Measurements from ENCODE around the gene ANAPC2.

The ANAPC2 gene, protein sequence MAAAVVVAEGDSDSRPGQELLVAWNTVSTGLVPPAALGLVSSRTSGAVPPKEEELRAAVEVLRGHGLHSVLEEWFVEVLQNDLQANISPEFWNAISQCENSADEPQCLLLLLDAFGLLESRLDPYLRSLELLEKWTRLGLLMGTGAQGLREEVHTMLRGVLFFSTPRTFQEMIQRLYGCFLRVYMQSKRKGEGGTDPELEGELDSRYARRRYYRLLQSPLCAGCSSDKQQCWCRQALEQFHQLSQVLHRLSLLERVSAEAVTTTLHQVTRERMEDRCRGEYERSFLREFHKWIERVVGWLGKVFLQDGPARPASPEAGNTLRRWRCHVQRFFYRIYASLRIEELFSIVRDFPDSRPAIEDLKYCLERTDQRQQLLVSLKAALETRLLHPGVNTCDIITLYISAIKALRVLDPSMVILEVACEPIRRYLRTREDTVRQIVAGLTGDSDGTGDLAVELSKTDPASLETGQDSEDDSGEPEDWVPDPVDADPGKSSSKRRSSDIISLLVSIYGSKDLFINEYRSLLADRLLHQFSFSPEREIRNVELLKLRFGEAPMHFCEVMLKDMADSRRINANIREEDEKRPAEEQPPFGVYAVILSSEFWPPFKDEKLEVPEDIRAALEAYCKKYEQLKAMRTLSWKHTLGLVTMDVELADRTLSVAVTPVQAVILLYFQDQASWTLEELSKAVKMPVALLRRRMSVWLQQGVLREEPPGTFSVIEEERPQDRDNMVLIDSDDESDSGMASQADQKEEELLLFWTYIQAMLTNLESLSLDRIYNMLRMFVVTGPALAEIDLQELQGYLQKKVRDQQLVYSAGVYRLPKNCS

DNA sequence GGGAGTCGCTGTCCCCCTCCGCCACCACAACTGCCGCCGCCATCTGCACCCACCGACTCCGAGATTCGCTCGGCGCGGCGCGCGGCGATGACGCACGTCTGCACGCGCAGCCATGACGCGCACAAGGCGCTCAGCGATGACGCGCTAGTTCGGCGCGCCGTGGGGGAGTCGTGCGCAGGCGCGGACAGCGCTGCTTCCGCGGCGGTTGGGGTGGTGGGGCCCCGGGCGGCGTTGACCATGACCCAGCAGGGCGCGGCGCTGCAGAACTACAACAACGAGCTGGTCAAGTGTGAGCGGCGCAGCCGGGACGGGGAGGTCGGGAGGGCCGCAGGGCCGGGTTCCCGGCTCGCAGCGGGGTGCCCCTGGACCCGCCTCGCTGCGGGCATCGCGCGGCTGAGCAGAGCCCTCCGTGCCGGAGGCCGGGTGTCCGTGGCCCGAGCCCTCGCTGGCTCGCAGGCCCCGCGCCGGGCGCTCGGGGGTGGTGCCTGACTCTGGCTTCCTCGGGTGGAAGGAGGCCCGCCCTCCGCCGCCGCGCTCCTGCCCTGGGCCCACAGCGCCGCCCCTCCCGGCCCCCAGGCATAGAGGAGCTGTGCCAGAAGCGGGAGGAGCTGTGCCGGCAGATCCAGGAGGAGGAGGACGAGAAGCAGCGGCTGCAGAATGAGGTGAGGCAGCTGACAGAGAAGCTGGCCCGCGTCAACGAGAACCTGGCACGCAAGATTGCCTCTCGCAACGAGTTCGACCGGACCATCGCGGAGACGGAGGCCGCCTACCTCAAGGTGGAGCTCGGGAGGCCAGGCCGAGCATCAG, at the start of gene ANAPC2, which contains the start of gene SSNA1:
TSS of gene ANAPC2 (minus strand) at position 71 of the 807 bp plus-strand sequence. CDS start at position 43, 28 bp downstream.
TSS of gene SSNA1 (plus strand) at position 187 of the 807 bp plus-strand sequence. CDS start at position 238, 51 bp downstream.
- intact Hi-C loops (cut with DNase I): loop anchor here (5.0 to 10.0 kb wide), 2 partner anchors 39 to 64 kb away; partner anchors contain the start of genes CYSRT1 and RNF224

DNA sequence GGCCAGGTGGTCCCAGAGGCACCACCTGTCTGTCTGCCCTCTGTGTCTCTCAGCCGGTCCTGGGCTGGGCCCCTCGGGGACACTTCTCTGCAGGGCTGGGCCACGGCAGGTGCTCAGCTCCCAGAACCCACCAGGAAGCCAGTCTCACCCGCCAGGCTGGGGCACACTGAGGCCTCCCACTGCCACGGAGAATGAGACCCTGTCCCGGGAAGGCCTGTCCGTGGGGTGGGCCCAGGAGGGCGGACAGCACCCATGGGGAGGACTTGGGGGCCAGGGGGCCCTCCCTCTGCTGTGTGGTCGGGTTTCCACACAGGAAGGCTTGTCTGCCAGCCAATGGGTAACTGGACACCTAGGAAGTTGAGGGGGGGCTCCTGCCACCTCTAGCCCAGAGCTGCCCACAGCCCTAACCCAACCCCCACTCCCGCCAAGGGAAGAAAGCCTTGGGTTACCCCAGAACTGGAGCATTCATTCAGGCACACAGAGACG, 48.6 kb upstream of the ANAPC2 start:
- intact Hi-C loops (cut with DNase I): no loop called here
- peak in 1 of 42 donors; percentile 46 for DNase-seq

More for the DNA sequence above, at the start of gene ANAPC2, which contains the start of gene SSNA1:
- peak; percentile 85 to 97 (median 93) for DNase-seq

DNA sequence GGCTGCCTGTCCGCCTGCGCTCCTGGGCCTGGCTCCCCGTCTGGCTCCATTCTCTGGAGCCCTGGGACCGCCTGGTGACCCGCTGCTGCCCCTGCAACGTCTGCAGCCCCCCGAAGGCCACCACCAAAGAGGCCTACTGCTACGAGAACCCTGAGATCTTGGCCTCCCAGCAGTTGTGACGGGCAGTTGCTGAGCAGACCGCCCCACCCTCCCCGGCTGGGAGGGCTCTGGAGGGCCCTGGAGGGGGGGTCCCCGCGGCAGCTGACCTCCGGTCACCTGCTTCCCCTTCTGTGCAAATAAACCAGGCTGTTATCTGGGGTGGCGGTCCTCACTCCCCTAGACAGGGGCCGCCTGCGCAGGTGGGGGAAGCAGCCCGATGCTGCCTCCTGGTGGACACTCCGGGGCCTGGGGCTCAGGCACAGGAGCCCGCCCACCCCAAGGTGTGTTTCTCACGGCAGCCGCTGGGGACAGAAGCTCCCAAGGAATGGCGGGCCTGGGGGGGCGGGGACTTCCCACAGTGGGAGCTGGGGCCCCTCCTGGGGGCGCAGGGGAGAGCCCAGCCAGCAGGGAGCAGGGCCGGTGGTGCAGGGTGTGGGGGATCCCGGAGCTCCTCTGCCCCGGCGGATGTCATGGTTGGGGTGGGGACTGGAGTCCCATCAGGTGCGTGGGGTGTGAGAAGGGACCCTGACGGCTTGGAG, 48.0 kb upstream of the ANAPC2 start:
- DNase-seq: peak; percentile 72 to 93 (median 86)
- intact Hi-C loops (cut with DNase I): no loop called here

DNA sequence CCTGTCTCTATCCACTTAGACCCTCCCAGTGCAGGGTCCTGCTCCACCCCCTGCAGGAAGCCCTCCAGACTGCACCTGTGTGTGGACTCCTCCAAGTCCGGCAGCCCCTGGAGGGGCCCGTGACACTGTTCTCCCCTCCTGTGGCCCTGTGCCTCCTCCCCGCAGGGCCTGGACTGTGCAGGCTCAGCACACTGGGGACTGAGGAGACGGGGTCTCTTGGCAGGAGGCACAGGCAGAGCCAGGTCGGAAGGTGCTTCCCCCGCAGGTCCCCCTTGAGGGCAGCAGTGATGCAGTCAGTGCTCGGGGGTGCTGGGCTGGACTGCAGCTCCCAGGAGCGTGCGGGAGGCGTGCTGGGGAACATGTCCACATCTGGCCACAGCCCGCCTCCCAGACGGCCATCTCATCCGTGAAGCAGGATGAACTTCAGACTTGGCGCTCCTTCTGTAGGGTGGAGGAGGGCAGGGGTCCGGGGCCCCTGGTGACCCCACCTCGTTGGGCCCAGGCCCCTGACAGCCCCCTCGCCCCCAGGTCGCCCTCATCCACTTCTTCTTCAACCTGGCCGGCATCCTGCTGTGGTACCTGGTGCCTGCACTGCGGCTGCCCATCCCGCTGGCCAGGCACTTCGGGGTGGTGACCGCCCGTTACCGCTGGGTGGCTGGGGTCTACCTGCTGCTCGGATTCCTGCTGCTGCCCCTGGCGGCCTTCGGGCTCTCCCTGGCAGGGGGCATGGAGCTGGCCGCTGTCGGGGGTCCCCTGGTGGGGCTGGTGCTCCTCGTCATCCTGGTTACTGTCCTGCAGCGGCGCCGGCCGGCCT, 47.3 kb upstream of the ANAPC2 start:
- DNase-seq: no peak
- intact Hi-C loops (cut with DNase I): no loop called here

DNA sequence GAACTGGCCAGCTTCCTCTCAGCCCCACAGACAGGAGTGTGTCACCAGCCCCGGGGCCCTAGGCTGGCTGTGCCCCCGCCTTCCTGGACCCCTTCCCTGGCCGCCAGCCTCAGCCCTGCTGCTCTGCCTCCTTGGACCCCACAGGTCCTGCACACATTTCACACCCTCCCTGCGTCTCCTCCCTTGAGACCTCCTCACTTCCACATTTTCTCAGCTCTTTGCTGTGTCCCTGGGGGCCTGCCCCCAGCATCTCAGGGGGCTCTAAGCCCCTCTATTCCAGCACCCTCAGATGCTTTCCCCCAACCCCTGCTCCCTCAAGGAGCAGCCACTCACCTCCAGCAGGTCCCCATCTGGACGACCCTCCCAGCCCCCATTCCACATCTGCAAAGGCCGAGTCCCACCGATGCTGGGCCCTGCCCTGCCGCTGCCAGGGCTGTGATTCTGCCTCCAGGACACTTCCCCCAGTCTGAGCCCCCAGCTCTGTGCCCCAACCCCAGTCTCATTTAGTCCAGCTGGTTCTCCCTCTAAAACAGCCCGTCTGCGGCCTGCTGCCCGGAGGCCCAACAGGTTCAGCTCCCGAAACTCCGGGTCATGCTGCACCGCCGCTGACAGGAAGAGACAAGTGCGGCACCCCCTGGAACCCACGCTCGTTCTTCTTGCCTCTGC, 46.5 kb upstream of the ANAPC2 start:
- intact Hi-C loops (cut with DNase I): no loop called here
- DNase-seq: no peak

DNA sequence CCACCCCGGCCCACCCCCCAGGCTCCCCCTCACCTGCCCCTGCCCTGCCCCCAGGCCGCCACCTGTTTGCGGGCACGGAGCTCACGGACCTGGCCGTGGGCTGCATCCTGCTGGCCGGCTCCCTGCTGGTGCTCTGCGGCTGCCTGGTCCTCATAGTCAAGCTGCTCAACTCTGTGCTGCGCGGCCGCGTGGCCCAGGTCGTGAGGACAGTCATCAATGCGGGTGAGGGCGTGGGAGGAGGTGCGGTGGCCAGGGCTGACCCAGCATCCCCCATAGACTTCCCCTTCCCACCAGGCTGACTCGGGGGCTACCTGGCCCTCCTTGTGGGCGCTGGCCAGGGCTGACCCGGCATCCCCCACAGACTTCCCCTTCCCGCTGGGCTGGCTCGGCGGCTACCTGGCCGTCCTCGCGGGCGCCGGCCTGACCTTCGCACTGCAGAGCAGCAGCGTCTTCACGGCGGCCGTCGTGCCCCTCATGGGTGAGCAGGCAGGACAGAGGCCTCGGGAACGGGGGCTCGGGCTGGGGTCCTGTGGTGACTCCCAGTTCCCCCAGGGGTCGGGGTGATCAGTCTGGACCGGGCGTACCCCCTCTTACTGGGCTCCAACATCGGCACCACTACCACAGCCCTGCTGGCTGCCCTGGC, 45.8 kb upstream of the ANAPC2 start:
- DNase-seq: no peak
- intact Hi-C loops (cut with DNase I): no loop called here

DNA sequence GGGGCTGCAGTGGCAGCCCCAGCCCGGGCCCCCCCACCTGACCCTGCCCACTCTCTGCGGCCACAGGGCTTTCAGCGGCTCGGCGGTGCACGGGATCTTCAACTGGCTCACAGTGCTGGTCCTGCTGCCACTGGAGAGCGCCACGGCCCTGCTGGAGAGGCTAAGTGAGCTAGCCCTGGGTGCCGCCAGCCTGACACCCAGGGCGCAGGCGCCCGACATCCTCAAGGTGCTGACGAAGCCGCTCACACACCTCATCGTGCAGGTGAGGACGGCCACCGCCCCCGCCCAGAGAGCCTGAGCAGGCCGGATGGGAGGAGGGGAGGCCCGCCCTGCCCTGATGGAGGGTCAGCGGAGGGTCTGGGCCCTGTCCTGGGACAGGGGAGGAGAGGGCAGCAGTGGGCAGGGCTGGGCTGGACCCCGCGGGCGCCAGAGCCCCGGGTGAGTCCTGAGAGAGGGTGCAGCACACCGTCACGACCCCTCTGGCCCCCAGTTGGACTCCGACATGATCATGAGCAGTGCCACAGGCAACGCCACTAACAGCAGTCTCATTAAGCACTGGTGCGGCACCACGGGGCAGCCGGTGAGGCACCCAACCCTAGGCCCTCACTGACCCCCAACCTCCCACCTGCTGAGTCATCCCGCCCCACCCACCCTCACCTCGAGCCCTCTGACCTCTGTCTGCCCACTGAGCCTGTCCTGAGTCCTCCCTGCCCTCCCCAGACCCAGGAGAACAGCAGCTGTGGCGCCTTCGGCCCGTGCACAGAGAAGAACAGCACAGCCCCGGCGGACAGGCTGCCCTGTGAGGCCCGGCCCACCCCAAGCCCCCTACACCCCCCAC, 45.0 kb upstream of the ANAPC2 start:
- DNase-seq: no peak
- intact Hi-C loops (cut with DNase I): no loop called here

DNA sequence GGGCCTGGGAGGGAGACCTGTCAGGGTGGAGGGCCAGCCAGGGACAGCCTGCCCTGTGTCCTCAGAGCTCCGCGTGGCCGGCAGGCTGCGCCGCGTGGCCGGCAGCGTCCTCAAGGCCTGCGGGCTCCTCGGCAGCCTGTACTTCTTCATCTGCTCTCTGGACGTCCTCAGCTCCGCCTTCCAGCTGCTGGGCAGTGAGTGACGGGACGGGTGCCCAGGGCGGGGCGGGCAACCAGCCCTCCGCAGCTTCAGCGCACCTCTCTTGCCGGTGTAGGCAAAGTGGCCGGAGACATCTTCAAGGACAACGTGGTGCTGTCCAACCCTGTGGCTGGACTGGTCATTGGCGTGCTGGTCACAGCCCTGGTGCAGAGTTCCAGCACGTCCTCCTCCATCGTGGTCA, 44.1 kb upstream of the ANAPC2 start:
- intact Hi-C loops (cut with DNase I): no loop called here
- DNase-seq: no peak

DNA sequence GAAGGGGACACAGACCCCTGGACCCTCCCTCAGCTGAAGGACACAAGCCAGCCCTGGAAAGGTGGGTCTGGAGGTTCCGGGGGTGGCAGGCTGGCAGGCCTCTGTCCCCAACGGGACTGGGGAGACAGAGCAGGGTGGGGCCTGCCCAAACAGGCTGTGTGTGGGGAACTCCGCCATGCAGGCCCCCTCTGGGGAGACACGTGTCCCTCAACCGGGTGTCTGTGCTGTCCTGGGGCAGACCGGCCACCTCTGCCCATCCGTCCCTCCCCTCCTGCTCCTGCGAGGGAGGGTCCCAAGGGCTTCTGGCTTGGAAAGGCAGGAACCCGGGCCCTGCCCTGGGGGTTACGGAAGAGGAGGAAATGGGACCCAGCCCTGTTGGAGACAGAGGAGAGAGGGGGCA, 43.7 kb upstream of the ANAPC2 start:
- DNase-seq: no peak
- intact Hi-C loops (cut with DNase I): no loop called here

DNA sequence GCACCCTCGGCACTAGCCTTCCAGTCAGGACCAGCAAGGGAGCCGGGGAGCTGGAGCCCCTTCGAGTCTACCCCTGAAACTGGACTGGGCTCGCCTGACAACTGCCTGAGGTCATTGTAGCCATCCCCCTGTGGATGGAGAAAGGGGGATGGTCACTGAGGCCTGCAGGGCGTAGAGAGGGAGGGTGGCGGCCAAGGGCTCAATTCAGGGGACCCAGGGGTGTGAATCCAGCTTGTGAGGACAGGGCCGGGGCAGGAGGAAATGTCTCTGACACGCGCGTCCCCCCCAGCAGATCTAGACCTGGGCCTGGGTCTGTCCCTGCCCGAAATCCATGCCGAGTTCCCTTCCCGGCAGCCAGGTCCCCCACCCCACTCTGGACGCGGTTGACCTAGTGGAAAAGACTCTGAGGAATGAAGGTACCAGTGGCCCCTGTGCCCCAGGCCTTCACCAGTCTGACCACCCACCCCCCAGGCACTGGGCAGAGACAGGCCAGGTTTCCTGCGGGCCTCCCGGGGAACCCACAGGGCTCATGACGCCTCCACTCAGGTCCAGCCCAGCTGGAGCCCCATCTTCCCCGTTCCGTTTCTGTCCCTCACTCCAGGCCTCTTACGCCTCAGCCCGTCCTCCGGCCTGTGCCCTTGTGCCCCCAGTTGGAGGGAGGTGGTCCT, 43.1 kb upstream of the ANAPC2 start:
- no peak for DNase-seq
- intact Hi-C loops (cut with DNase I): no loop called here

DNA sequence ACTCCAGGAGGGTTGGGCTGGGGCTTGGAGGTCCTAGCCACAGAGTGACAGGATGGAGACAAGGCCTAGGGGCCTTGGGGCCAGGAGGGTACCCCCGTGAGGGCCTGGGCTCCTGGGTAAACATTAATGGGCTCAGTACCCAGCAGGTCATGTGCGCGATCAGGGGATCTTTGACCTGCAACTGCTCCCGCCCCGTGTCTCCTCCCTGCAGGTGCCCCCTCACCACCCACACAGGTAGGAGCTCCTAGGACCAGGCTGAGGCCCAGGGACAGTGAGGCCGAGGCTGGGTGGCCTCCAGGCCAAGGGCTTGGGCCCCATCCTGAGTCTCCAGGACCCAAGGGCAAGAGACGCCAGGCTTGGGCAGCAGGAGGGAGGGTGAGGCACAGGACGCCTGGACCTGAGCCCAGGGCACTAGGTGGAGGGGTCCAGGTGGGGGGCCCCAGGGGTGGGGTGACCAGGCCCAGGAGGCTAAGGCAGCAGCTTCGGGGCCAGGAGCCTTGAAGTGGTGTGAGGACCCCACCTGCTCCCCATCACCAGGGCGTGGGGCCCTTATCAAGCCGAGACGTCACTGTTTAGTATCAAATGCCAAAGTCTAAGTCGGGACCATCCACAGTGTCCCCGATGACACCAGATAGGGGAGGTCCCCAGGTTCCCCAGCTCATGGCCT, 42.5 kb upstream of the ANAPC2 start, which contains the start of gene SLC34A3:
TSS of gene SLC34A3 (plus strand) at position 197 of the 667 bp plus-strand sequence. CDS start 802 bp downstream, outside the sequence.
- DNase-seq: no peak
- intact Hi-C loops (cut with DNase I): no loop called here

DNA sequence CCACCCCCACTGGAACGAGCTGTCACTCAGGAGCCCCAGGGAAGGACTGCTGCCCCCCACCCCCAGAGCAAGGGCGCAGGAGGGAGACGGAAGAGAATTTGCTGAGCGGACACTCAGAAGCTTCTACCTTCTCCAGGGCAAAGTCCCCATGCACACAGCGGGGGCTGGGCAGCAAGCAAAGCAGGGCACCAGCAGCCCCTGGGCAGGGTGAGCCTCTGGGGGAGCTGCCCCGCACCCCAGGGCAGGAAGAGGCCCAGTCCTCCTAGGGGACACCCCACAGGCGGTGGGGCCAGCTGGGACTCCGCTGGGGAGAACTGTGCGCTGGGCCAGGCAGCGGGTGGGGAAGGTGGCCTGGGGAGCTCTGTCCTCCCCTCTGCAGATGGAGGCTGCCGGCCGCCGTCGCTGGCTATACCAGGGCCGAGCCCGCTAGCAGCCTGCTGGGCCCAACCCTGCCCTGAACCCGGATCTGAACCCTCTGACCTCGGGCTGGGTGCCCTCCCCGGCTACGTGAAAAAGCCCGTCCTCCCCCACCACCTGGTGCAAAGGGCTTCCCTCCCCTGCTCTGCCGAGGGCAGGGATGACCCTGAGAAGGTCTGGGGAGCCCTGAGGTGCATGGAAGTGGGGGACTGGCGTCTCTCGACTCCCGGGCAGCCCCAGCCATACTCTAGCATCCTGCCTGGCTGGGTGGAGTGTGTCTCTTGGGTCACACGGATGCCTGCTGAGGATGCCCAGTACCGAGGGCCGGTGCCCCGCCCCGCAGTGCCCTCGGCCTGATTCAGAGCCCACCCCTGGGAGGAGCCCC, 41.7 kb upstream of the ANAPC2 start:
- intact Hi-C loops (cut with DNase I): loop anchor here (5.0 kb wide), 2 partner anchors 43 to 113 kb away; partner anchors contain the start of genes ANAPC2 and SSNA1
- no peak for DNase-seq
